CD4-positive, alpha-beta T cell treated with Interferon gamma for 1 hour (primary cell): ENCODE data around the gene SRCAP.

Experiments used
- DNase-seq: peaks from one replicate; pipeline ENCODE4 v3.0.0-alpha.2; 2020

The SRCAP gene

GRCh38 chr16:30698816-30699614 is at the start of gene SRCAP:
Gene SRCAP, plus strand, starts transcription at chr16:30699171. Its CDS starts 1,654 bp downstream, at chr16:30700825.
- DNase-seq = peak; percentile 83

GRCh38 chr16:30649725-30650368 is 49.1 kb upstream of the SRCAP start:
- DNase-seq = peak; percentile 41

DNA sequence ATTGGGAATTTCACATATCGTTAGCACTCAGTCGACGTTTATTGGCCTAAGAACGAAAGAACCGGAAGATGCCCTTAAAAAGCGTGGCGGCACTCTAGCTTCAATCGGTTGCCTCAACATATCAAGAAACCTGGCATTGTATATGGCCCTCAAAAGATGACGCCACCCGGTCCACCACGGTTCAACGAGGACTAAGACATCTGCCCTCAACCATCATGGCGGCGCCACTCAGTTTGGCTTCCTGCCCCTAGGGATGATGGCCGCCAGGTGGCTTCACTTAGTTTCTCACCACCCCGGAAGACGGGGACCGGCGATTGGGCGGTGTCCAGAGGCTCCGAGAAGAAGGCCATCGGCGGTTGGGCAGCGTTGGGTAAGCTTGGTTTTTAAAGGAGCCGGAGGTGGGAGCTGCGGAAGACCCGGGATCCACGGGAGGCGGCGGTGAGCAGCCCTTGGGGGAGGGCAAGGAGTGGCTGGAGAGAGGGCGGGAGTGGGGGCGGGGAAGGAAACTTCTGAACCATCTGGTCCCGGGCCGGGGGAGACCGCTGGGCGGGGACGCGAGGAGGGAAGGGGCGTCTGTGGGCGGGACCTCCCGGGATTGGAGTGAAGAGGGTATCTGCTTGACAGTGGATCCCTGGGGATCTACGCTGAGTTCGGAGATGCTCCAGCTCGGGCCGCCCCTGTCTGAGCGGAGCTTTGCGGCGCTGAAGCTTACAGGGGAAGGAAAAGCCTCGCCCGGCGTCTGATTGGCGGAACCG is 48.4 kb upstream of the SRCAP start, which contains the start of gene PRR14:
Gene PRR14 (plus strand): TSS at position 592 of the 755 bp plus-strand sequence. CDS start 686 bp downstream, outside the sequence.
- peak; percentile 99 for DNase-seq

DNA sequence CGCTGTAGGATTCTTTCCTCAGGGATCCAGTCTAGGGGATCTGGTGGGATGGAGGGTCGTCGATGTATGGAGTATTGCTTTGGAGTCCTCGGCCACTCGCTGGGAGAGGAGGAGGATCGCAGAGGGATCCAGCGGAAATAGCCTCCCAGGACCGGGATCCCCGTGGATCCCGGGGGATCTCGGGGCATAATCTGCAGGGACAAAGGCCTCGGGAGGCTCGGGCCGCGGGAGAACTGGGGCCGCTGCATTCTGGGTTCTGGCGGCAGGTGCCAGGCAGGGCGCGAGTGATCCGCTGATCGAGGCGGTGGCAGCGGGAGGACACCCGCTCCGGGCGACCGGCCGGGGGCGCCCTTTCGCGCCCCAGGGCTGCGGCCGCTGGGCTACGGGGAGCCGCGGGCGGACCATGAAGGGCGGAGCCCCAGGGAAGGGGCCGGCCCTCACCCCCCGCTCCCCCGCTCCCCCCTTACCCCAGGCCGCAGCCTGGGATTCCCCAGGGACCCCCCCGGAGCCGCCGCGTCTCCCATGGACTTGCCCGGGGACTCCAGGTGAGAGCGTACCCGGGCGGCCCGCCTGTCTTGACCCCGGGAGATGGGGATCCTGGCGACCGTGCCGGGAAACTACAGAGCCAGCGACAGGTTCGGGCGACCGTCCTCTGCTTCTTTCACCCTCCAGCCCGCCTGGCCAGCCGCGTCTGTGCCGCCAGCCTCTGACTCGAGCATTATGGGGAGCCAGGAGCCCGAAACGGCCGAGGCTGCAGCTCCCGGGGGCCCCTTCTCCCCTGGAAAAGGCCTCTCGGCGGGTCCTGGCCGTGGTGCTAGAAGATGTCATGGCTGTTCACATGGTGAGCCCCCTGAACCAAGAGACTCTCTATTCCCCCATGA is 47.6 kb upstream of the SRCAP start:
- DNase-seq = peak; percentile 85

GRCh38 chr16:30652005-30652296 is 47.0 kb upstream of the SRCAP start:
- no peak for DNase-seq

- DNase-seq = no peak
Measured at GRCh38 chr16:30652718-30653117, 46.3 kb upstream of the SRCAP start.

- DNase-seq = no peak
Measured at GRCh38 chr16:30654856-30655255, 44.1 kb upstream of the SRCAP start.

DNA sequence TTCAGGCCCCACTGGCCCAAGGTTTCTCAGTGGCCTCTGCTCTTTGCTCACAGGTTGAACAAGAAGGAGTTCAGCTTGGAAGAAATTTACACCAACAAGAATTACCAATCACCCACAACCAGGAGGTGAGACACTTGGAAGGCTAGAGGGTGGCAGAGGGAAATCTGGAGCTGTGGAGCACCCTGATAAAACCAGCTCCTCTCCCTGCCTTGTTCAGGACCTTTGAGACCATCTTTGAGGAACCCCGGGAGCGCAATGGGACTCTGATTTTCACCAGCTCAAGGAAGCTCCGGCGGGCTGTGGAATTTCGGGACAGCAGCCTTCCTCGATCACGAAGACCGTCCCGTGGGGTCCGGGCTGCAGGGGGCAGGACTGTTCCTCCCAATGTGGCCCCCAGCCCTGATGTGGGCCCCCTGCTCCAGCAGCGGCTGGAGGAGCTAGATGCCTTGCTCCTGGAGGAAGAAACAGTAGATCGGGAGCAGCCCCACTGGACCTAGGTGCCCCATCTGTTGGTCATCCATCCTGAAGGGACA is 43.1 kb upstream of the SRCAP start:
- DNase-seq = no peak

GRCh38 chr16:30656388-30656787 is 42.6 kb upstream of the SRCAP start:
- DNase-seq = no peak

DNA sequence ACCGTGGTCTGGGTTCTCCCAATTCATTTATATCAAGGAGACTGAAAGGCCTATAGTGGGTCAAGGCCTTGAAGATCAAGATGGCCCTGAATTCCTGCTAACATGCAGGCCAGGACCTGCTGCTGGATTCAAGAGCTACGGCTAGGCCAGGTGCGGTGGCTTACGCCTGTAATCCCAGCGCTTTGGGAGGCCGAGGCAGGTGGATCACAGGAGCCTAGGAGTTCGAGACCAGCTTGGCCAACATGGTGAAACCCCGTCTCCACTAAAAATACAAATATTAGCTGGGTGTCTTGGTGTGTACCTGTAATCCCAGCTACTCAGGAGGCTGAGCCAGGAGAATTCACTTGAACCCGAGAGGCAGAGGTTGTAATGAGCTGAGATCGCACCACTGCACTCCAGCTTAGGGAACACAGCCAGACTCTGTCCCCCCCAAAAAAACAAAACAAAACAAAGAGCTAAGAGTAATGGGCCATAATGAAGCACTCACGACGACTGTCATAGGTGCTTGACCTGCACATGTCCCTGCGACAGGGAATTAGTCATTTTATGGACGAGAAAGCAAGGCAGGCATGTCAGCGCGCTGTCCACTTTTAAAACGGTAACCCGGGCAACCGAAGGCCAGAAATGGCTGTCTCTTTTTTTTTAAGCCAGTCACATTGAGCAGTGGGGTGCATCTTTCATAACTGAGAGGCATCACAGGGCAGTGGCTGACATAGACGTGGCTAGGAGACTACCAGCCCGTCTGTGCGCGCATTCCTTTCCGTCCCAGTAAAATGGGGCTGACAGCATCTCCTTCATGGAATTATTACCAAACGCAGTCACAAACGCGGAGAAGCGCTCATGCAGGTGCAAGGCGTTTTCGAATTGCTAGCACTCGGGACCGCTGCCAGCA is 41.8 kb upstream of the SRCAP start:
- no peak for DNase-seq

- DNase-seq = peak; percentile 100
Measured at GRCh38 chr16:30657866-30658730, 40.9 kb upstream of the SRCAP start, which contains the start of gene FBRS. Gene FBRS, plus strand, starts transcription at chr16:30658431. Its CDS starts 1,088 bp downstream, at chr16:30659519.

- DNase-seq = peak; percentile 97
Measured at GRCh38 chr16:30658731-30659506, 40.1 kb upstream of the SRCAP start.

GRCh38 chr16:30659507-30660423 is 39.2 kb upstream of the SRCAP start:
- peak; percentile 79 for DNase-seq

GRCh38 chr16:30660424-30661261 is 38.3 kb upstream of the SRCAP start:
- DNase-seq = peak; percentile 83

DNA sequence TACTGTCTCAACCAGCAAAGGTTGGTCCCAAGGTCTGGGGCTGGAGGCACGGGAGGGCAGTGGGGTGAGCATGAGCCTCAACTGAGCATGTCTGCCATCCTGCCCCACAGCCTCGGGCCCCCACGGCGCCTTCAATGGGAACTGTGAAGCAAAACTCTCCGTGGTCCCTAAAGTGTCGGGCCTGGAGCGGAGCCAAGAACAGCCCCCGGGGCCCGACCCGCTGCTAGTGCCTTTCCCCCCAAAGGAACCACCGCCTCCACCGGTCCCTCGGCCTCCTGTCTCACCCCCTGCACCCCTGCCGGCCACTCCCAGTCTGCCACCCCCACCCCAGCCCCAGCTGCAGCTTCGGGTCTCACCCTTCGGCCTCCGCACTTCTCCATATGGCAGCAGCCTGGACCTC is 36.5 kb upstream of the SRCAP start:
- no peak for DNase-seq

- no peak for DNase-seq
Measured at GRCh38 chr16:30663038-30663437, 35.9 kb upstream of the SRCAP start.

- no peak for DNase-seq
Measured at GRCh38 chr16:30663820-30664219, 35.2 kb upstream of the SRCAP start.
